K562 (cell line): ENCODE results near the gene TOP3A. TPM values are rescaled to one million over a fixed set of nuclear protein-coding genes. Genes with fewer than 3 reads are reported as not detected.

Source experiments
- ATAC-seq: fragments of 200-7000 bp; cut with Tn5 transposase; 3 replicates; pipeline ENCODE4 v1.9.1; 2020; ENCODE audit warnings: moderate library complexity
- BruUV-seq: library from RNA; stranded (reverse); fragments of 400-500 nt; replicated peaks from 2 replicates; lab custom pipeline; 2021; lab: Mats Ljungman, UMichigan
- CTCF ChIA-PET: fragments of 300-600 bp; formaldehyde crosslinking; extraction: SDS; loops from one replicate; lab custom pipeline; 2021; ENCODE audit warnings: low intra/inter-chr PET ratio; lab: Yijun Ruan, JAX
- POLR2A ChIA-PET: fragments of 300-600, 350-650 bp; sonication (Branson Sonifier 250); formaldehyde crosslinking; extraction: SDS; loops from one replicate; lab custom pipeline; 2021; ENCODE audit warnings: antibody characterized with exemption, inconsistent platforms; lab: Yijun Ruan, JAX
- DNase-seq, 4 experiments: peaks; one replicate each; pipeline versions ENCODE4 v3.0.0 to v3.0.0-alpha.2; 2011 to 2018; ENCODE audit warnings: low spot score in 3 of 4, mixed read lengths in 3 of 4; ENCODE audit errors: extremely low read depth in 1 of 4
- FAIRE-seq: peaks from 2 replicates; lab custom pipeline; 2011; peaks lifted over from hg19 to GRCh38; lab: Jason Lieb, UNC
- H2AFZ ChIP-seq: 2 replicates; pipeline ENCODE4 v1.6.0; 2011; ENCODE audit warnings: low read depth, low read length, control low read depth, inconsistent platforms
- H3K27ac ChIP-seq: fragments of 200-600 bp; 3 replicates; pipeline ENCODE4 v1.8.0; 2011; ENCODE audit warnings: low read depth, mild to moderate bottlenecking, control low read depth, inconsistent platforms, low read length, moderate library complexity, mixed read lengths; ENCODE audit errors: extremely low read depth
- H3K27me3 ChIP-seq, 2 experiments: fragments of 300-600 bp in 1 of 2; 2 replicates in 1 of 2; 3 replicates in 1 of 2; pipeline versions ENCODE4 v1.6.0 to v1.8.0; 2011; ENCODE audit warnings: inconsistent platforms in 2 of 2, low read length in 2 of 2, mild to moderate bottlenecking in 1 of 2, mixed read lengths in 1 of 2, moderate library complexity in 1 of 2; ENCODE audit not compliant: control insufficient read depth in 2 of 2, insufficient read depth in 2 of 2
- H3K36me3 ChIP-seq: fragments of 300-600 bp; 3 replicates; pipeline ENCODE4 v1.8.0; 2011; ENCODE audit warnings: mild to moderate bottlenecking, low read length, inconsistent platforms; ENCODE audit not compliant: control insufficient read depth, insufficient read depth
- H3K4me1 ChIP-seq, 2 experiments: fragments of 200-600 bp in 1 of 2; replicated peaks in 1 of 2; 2 replicates in 1 of 2; 3 replicates in 1 of 2; pipeline versions ENCODE4 v1.5.1 to v1.8.0; 2011; ENCODE audit warnings: inconsistent platforms in 2 of 2, low read length in 2 of 2, mild to moderate bottlenecking in 1 of 2, mixed read lengths in 1 of 2, moderate library complexity in 1 of 2; ENCODE audit not compliant: control insufficient read depth in 2 of 2, insufficient read depth in 2 of 2
- H3K4me2 ChIP-seq: 2 replicates; pipeline ENCODE4 v1.6.1; 2011; ENCODE audit warnings: low read length, control low read depth, inconsistent platforms, mixed read lengths; ENCODE audit not compliant: insufficient read depth
- H3K4me3 ChIP-seq: fragments of 200-600 bp; sonication (generic), shearing (Covaris generic); 2 replicates; pipeline ENCODE4 v1.5.1; 2016; ENCODE audit warnings: control low read depth, inconsistent platforms
- H3K79me2 ChIP-seq: fragments of 200-600 bp; 3 replicates; pipeline ENCODE4 v1.8.0; 2011; ENCODE audit warnings: low read length, inconsistent platforms; ENCODE audit not compliant: control insufficient read depth, insufficient read depth
- H3K9ac ChIP-seq, 2 experiments: 2 replicates each; pipeline versions ENCODE4 v1.6.0 to v1.6.1; 2011; ENCODE audit warnings: low read depth in 2 of 2, low read length in 2 of 2, control low read depth in 1 of 2, inconsistent platforms in 1 of 2, mild to moderate bottlenecking in 1 of 2, mixed read lengths in 1 of 2; ENCODE audit not compliant: insufficient read depth in 1 of 2
- H3K9me1 ChIP-seq: one replicate; pipeline ENCODE4 v1.6.0; 2011; ENCODE audit warnings: inconsistent platforms, mild to moderate bottlenecking, low read length, moderate library complexity; ENCODE audit not compliant: control insufficient read depth, insufficient read depth
- H3K9me3 ChIP-seq: replicated peaks from 2 replicates; pipeline ENCODE4 v1.5.1; 2011; ENCODE audit warnings: low read depth, low read length, inconsistent platforms; ENCODE audit not compliant: control insufficient read depth, insufficient read depth
- H4K20me1 ChIP-seq: replicated peaks from 2 replicates; pipeline ENCODE4 v1.6.1; 2011; ENCODE audit warnings: low read length, inconsistent platforms, mixed read lengths; ENCODE audit not compliant: control insufficient read depth, insufficient read depth
- ATF3 ChIP-seq, 2 experiments: fragments of 450-650 bp in 1 of 2; sonication (generic) in 1 of 2; formaldehyde crosslinking in 1 of 2; IDR thresholded peaks in 1 of 2; conservative IDR thresholded peaks in 1 of 2; 2 replicates each; pipeline versions ENCODE4 v1.6.1 to v1.8.1; 2016 to 2023; ENCODE audit warnings: mild to moderate bottlenecking in 2 of 2, moderate library complexity in 2 of 2, inconsistent platforms in 1 of 2, missing genetic modification reagents in 1 of 2
- E2F8 ChIP-seq: fragments of 450-650 bp; IDR thresholded peaks from 2 replicates; pipeline ENCODE4 v1.7.1; 2018; ENCODE audit warnings: mild to moderate bottlenecking, low read depth; ENCODE audit not compliant: partially characterized antibody
- GABPA ChIP-seq: fragments of 200-800 bp; sonication (Bioruptor generic); conservative IDR thresholded peaks from 2 replicates; pipeline ENCODE4 v1.6.1; 2016; ENCODE audit warnings: low read depth, missing genetic modification characterization, missing compliant biosample characterization
- MAFF ChIP-seq: IDR thresholded peaks from 2 replicates; pipeline ENCODE4 v1.6.1; 2012; ENCODE audit warnings: low read length, improper control_type of control experiment
- POLR2A ChIP-seq: fragments of 450-650 bp; conservative IDR thresholded peaks from 2 replicates; pipeline ENCODE4 v1.6.1; 2016
- RAD51 ChIP-seq: fragments of 450-650 bp; IDR thresholded peaks from 2 replicates; pipeline ENCODE4 v1.7.1; 2016; ENCODE audit warnings: low read depth, mild to moderate bottlenecking, borderline replicate concordance
- SP2 ChIP-seq: IDR thresholded peaks from 2 replicates; pipeline ENCODE4 v1.6.1; 2011; ENCODE audit warnings: mild to moderate bottlenecking, low read depth, low read length, moderate library complexity; ENCODE audit not compliant: poor library complexity, severe bottlenecking; ENCODE audit errors: extremely low read depth
- THRB ChIP-seq: fragments of 450-650 bp; formaldehyde crosslinking; conservative IDR thresholded peaks from 2 replicates; pipeline ENCODE4 v1.4.0; 2022; ENCODE audit warnings: mild to moderate bottlenecking, missing genetic modification characterization
- YY1 ChIP-seq, 3 experiments: IDR thresholded peaks; 2 replicates each; pipeline ENCODE4 v1.6.1; 2011; ENCODE audit warnings: low read length in 2 of 3, mild to moderate bottlenecking in 2 of 3, moderate library complexity in 2 of 3, borderline replicate concordance in 1 of 3, control low read depth in 1 of 3, low read depth in 1 of 3; ENCODE audit not compliant: insufficient read depth in 3 of 3, insufficient replicate concordance in 2 of 3, control insufficient read depth in 1 of 3, insufficient read length in 1 of 3; ENCODE audit errors: extremely low read depth in 1 of 3
- ZFP1 ChIP-seq: fragments of 450-650 bp; formaldehyde crosslinking; IDR thresholded peaks from 2 replicates; pipeline ENCODE4 v1.4.0; 2020; ENCODE audit warnings: mild to moderate bottlenecking, mixed read lengths
- WGBS: fragments of 100-300 bp; shearing (Covaris generic); methylation state at CpG from one replicate; pipeline ENCODE4 v1.1.6; 2016; ENCODE audit warnings: low coverage, mixed read lengths; ENCODE audit not compliant: insufficient coverage; ENCODE audit errors: missing lambda C conversion rate; 5-methylcytosine and 5-hydroxymethylcytosine counted together
- in situ Hi-C: fragments of 300-500 bp; cut with MboI; formaldehyde crosslinking; loops from 4 replicates; pipeline ENCODE4 v1.15.0; 2018; ENCODE audit warnings: inconsistent platforms, mixed read lengths
- intact Hi-C: fragments of 100-400 bp; cut with micrococcal nuclease; formaldehyde crosslinking; loops from 2 replicates; pipeline ENCODE4 v1.14.2; 2022
- polyA plus RNA-seq, 8 experiments: library from polyadenylated mRNA; depleted of rRNA in 4 of 8; stranded (reverse) in 5 of 8; unstranded in 3 of 8; fragments of >200 nt; fragmentation: Nextera tagmentation in 2 of 8; fragmentation: Illumina TruSeq in 1 of 8; extraction: Ambion mirVana in 2 of 8; extraction: Trizol in 1 of 8; gene quantifications; 2 replicates each; pipeline versions ENCODE4 v1.2.1 to v1.2.3, GENCODE V29; 2011 to 2014; ENCODE audit warnings: inconsistent platforms in 1 of 8, missing spikeins in 1 of 8
- total RNA-seq, 7 experiments: library from RNA; depleted of rRNA in 6 of 7; stranded (reverse); fragments of >200 nt in 6 of 7; fragmentation: Illumina TruSeq in 2 of 7; extraction: Trizol in 2 of 7; gene quantifications; 2 replicates each; pipeline versions ENCODE4 v1.2.1 to v1.2.3, GENCODE V29; 2011 to 2021; ENCODE audit warnings: low replicate concordance in 1 of 7
- TF ChIP-seq, protein P1 (sequence below): fragments of 200-800 bp; sonication (Bioruptor generic); IDR thresholded peaks from 2 replicates; pipeline ENCODE4 v1.6.1; 2017; ENCODE audit warnings: missing genetic modification characterization, missing compliant biosample characterization

The TOP3A gene
- total and polyA plus RNA-seq, 9 of the 15 experiments (the other 6 are each of a cell fraction or from before 2014, with no cell fraction given) = 5.2 to 49.7 (median 24.7) TPM

DNA sequence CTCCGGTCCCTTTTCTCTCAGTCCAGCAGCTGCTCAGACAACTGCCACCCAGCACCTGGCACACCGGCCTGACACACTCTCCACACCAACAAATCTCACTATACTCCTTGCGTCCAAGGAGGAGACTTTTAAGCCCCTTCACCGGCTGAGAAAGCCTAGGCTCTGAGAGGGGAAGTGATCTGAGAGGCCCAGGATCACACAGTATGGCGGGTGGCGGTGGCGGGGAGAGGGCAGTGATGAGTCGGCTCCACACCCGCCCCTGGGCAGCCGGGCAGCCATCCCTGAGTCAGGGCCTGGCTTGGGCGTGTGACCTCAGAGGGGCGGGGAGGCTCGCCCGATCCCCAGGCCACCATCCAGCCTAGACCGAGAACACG lies 56.8 kb downstream of the TOP3A start (continued):
- 0 out of 2 replicates have a peak, but pooled peaks have one; percentile 30 for TF ChIP-seq ATF3 (IDR thresholded peaks at IDR 0.05)
- TF ChIP-seq ATF3 (CRISPR knock-in tag; conservative IDR thresholded peaks at IDR 0.05) = no peak
- TF ChIP-seq YY1 (IDR thresholded peaks at IDR 0.05; ENCODE audit: borderline replicate concordance in 1 of 3, control insufficient read depth in 1 of 3, extremely low read depth in 1 of 3, insufficient read depth in 3 of 3, insufficient read length in 1 of 3, insufficient replicate concordance in 2 of 3, low read depth in 1 of 3, low read length in 2 of 3) = peak in 2 of 3 experiments; percentile 41 to 66
- TF ChIP-seq, protein P1, sequence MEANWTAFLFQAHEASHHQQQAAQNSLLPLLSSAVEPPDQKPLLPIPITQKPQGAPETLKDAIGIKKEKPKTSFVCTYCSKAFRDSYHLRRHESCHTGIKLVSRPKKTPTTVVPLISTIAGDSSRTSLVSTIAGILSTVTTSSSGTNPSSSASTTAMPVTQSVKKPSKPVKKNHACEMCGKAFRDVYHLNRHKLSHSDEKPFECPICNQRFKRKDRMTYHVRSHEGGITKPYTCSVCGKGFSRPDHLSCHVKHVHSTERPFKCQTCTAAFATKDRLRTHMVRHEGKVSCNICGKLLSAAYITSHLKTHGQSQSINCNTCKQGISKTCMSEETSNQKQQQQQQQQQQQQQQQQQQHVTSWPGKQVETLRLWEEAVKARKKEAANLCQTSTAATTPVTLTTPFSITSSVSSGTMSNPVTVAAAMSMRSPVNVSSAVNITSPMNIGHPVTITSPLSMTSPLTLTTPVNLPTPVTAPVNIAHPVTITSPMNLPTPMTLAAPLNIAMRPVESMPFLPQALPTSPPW (CRISPR knock-in tag) = no peak
- peak; percentile 49; the same call in 1 of the 2 replicates for TF ChIP-seq POLR2A

DNA sequence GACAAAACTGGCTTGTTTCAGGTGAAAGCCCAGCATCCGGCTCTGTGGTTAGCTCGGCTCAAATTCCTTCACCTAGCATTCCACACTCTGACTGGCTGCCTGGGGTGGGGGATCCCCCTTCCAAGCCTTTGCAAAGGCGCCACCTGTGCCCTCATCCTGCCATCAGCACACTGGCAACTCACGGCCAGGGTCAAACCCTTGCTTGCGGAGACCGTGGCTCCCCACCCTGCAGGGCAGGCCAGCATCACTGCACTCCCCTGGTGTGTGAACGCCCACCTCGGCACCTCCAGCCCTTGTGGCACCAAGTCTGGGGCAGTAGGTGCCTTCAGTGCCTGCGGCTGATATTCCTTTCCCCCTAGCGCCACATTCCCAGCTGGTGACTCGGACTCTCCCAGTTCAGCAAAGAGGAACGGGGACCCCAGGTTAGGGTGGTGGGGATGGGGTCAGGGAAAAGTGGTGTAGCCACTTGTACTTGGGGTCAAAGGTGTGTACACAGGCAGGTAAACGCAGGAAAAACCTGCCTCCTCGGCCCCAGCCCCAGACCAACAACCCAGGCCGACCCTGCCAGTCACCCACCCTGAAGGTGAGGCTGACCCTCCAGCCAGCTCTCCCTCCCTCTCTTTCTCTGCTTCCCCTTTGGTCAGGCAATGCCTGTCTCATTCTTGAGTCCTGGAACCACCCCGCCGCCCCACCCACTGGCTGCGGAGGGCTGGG lies 57.4 kb downstream of the TOP3A start:
- peak; percentile 40 for ATAC-seq
- peaks cover 18 to 58% of the 10 kb centered on the region in 2 experiments; a peak in 4 of 5 replicates for H3K4me1 ChIP-seq
- peak overlapping the region; percentile 85 for H3K4me3 ChIP-seq
- peaks cover 28% of the 10 kb centered on the region; the same call in 1 of the 3 replicates for H3K36me3 ChIP-seq
- H3K9me1 ChIP-seq = no peaks in the 10 kb centered on the region
- in situ Hi-C loops (no loop called here), intact Hi-C loops (no loop called here)
- FAIRE-seq = no peak
- CTCF ChIA-PET = no interaction called here
- peak overlapping the region; percentile 84 for H3K4me2 ChIP-seq
- peak overlapping the region; percentile 95 for H2AFZ ChIP-seq
- POLR2A ChIA-PET = interaction anchor here (0.7 kb wide), 1 partner anchor 607 kb away, joined by 3 read pairs; no protein-coding TSS in a partner anchor
- H3K79me2 ChIP-seq = peaks cover 23% of the 10 kb centered on the region
- peak overlapping the region; percentile 80; the same call in 2 of the 3 replicates for H3K27ac ChIP-seq
- peak in 3 of 4 experiments; percentile 27 to 60 (median 46) for DNase-seq
- BruUV-seq = TSS peak; percentile 49
- no peaks in the 10 kb centered on the region for H3K27me3 ChIP-seq
- peak overlapping the region; percentile 71 to 93 for H3K9ac ChIP-seq
- H4K20me1 ChIP-seq = no peaks in the 10 kb centered on the region
- no peaks in the 10 kb centered on the region for H3K9me3 ChIP-seq
- 48% methylated on average over 6 of the region's 18 CpGs for WGBS
- TF ChIP-seq GABPA (no peak), E2F8 (no peak), RAD51 (no peak), MAFF (no peak), ZFP1 (CRISPR knock-in tag) (no peak), SP2 (no peak), THRB (CRISPR knock-in tag) (no peak)
